HFFc6 (cell line): ENCODE data around the gene TBXAS1. TPM values are rescaled to one million over a fixed set of nuclear protein-coding genes. Genes with fewer than 3 reads are reported as not detected.

Source experiments
- DNase-seq: peaks from one replicate; pipeline ENCODE4 v3.0.0-alpha.2; 2018
- H3K27ac Mint-ChIP-seq: 2 replicates; pipeline ENCODE4 v1.8.0; 2020; ENCODE audit warnings: mild to moderate bottlenecking, mixed read lengths
- H3K27me3 Mint-ChIP-seq: 2 replicates; pipeline ENCODE4 v1.8.0; 2021; ENCODE audit warnings: mild to moderate bottlenecking, moderate library complexity, mixed read lengths; ENCODE audit not compliant: insufficient read depth
- H3K36me3 Mint-ChIP-seq: 2 replicates; pipeline ENCODE4 v1.8.0; 2021; ENCODE audit warnings: low read depth, mixed read lengths
- H3K4me1 Mint-ChIP-seq: 2 replicates; pipeline ENCODE4 v1.8.0; 2020; ENCODE audit warnings: low read depth, mixed read lengths
- H3K4me3 Mint-ChIP-seq: 2 replicates; pipeline ENCODE4 v1.8.0; 2020; ENCODE audit warnings: mild to moderate bottlenecking, moderate library complexity, mixed read lengths
- H3K9me3 Mint-ChIP-seq: 2 replicates; pipeline ENCODE4 v1.8.0; 2020; ENCODE audit warnings: mild to moderate bottlenecking, mixed read lengths
- CTCF ChIP-seq: fragments of 200-600 bp; sonication (generic); IDR thresholded peaks from 2 replicates; pipeline ENCODE4 v1.5.0; 2021; ENCODE audit warnings: antibody characterized with exemption, mild to moderate bottlenecking
- total RNA-seq, 6 experiments: library from RNA; stranded (reverse); fragmentation: NEBNext Ultra II Directional; extraction: Animal tissue kit (Norgen Biotek cat#: 25700); gene quantifications; 2 replicates in 1 of 6; 3 replicates in 5 of 6; pipeline ENCODE4 v1.2.3, GENCODE V29; 2021

The TBXAS1 gene
- total RNA-seq, 6 experiments from 2014 or later = 0.47 to 1.8 (median 1.0) TPM

GRCh38 chr7:139866047-139866837, 37.2 kb downstream of the TBXAS1 start:
- DNase-seq = no peak
- Mint-ChIP-seq H3K36me3 (peaks cover 7% of the 10 kb centered on the region; the same call in 1 of the 2 replicates), H3K27me3 (peaks cover 18% of the 10 kb centered on the region), H3K4me1 (peaks cover 6% of the 10 kb centered on the region), H3K9me3 (peaks cover 17% of the 10 kb centered on the region), H3K27ac (no peak overlapping the region), H3K4me3 (no peak overlapping the region)
- TF ChIP-seq CTCF = no peak

DNA sequence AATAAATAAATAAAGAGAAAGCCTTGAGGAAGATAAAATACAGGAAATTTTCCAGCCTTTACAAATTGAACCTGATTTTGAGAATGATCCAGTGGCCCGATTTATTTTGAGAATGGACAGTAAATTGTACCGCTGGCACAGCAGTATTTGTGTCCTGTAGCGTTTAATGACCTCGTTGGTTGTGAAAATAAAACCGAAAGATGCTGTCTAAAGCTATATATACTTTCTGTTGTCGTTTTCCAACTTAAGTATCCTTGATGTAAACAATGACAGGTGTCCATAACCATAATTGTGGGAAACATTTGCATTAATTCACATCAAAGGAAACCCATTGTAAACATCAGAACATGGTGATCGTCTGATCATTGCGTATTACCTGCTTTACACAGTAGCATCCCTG, 38.8 kb downstream of the TBXAS1 start:
- H3K9me3 Mint-ChIP-seq = peaks cover 17% of the 10 kb centered on the region
- H3K4me3 Mint-ChIP-seq = no peak overlapping the region
- peaks cover 7% of the 10 kb centered on the region; the same call in 1 of the 2 replicates for H3K36me3 Mint-ChIP-seq
- H3K4me1 Mint-ChIP-seq = peaks cover 16% of the 10 kb centered on the region
- H3K27ac Mint-ChIP-seq = no peak overlapping the region
- no peak for TF ChIP-seq CTCF
- peaks cover 13% of the 10 kb centered on the region for H3K27me3 Mint-ChIP-seq
- DNase-seq = no peak

GRCh38 chr7:139869886-139870285, 40.8 kb downstream of the TBXAS1 start:
- Mint-ChIP-seq H3K27ac (no peak overlapping the region), H3K4me3 (no peak overlapping the region)
- no peak for TF ChIP-seq CTCF

GRCh38 chr7:139870380-139870779, 41.3 kb downstream of the TBXAS1 start:
- no peak for DNase-seq
- Mint-ChIP-seq H3K36me3 (0 out of 2 replicates have a peak, but pooled peaks cover under 1% of the 10 kb centered on the region), H3K9me3 (peaks cover 1% of the 10 kb centered on the region; the same call in 1 of the 2 replicates), H3K4me3 (no peak overlapping the region), H3K27ac (no peak overlapping the region), H3K27me3 (peaks cover 21% of the 10 kb centered on the region), H3K4me1 (peaks cover 16% of the 10 kb centered on the region)
- no peak for TF ChIP-seq CTCF

More at GRCh38 chr7:139869886-139870285, 40.8 kb downstream of the TBXAS1 start:
- Mint-ChIP-seq H3K9me3 (peaks cover 6% of the 10 kb centered on the region; the same call in 1 of the 2 replicates), H3K36me3 (peaks cover 5% of the 10 kb centered on the region; the same call in 1 of the 2 replicates), H3K27me3 (peaks cover 24% of the 10 kb centered on the region), H3K4me1 (peaks cover 16% of the 10 kb centered on the region)
- no peak for DNase-seq

GRCh38 chr7:139871331-139871730, 42.3 kb downstream of the TBXAS1 start:
- Mint-ChIP-seq H3K9me3 (no peaks in the 10 kb centered on the region), H3K4me3 (no peak overlapping the region), H3K4me1 (peaks cover 19% of the 10 kb centered on the region), H3K27me3 (peaks cover 23% of the 10 kb centered on the region), H3K36me3 (no peaks in the 10 kb centered on the region), H3K27ac (peak overlapping the region; percentile 60)
- no peak for TF ChIP-seq CTCF
- peak; percentile 25 for DNase-seq
